NCI-H345 treated with DMSO at 0.1 percent for 48 hours (cell line): ENCODE data around the gene THAP4.
"Not testable (repeated sequence)": the region's sequence is repeated elsewhere in the genome, so short reads cannot be mapped to it uniquely, and the experiment has no call there.

Experiments
- DNase-seq: peaks from one replicate; lab custom pipeline; 2025; ENCODE audit not compliant: unreplicated experiment; lab: John Stamatoyannopoulos, UW

The THAP4 gene

DNA sequence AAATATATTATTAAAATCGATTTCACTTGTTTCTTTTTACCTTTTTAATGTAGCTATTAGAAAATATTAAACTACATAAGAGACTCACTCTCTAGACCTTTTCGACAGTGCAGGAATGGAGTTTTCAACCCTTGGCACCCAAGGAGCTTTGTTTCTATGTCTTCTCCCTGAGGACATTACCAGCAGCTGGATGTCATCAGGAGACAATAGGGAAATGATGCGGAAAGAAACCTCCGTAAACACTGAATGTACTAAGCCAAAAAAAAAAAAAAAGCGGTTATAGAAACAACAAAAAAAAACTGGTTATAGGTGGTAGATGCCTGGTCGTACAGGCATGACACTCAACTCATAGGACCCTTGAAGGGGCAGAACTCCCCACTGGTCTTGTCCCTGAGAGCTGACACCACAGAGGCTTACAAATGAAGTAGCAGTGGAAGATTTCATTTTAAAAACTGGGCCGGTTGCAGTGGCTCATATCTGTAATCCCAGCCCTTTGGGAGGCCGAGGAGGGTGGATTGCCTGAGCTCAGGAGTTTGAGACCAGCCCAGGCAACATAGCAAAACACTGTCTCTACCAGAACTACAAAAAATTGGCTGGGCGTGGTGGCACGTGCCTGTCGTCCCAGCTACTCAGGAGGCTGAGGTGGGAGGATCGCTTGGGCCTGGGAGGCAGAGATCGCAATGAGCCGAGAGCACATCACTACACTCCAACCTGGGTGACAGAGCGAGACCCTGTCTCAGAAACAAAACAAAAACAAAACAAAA, 23.8 kb downstream of the THAP4 start:
- DNase-seq: no peak

DNA sequence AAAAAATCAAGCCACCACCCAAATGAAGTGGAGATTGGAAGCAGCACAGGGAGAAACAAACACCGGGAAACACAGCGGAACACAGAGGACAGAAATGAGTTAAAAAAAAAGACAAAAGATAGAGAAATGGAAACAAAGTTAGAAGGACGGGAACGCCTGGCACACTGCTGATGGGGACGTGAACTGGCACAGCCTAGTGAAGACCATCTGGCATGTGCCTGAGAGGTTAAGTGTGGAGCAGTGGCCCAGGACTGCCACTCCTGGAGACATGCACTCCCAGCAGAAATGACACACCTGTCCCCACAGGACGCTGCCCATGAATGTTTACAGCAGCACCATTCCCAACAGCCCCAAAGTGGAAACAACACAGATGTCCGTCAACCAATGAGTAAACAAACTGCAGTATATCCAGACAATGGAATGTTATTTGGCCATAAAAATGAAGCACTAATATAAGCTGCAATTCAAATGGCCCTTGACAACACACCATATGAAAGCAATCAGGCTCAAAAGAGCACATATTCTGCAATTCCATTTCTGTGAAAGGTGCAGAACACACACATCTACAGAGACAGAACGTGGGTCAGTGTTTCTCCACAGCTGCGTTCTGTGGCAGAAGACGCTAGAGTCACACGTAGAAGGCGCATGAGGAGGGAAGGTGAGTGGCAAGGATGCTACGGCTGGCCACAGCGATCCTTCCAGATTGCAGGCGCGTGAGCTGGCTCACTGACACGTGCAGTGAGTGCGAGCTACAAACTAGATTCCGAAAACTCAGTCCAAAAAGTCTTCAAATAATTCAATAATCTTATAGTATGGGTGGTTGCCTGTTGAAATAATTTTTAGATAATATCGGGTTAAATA, 24.6 kb downstream of the THAP4 start:
- DNase-seq: no peak

DNA sequence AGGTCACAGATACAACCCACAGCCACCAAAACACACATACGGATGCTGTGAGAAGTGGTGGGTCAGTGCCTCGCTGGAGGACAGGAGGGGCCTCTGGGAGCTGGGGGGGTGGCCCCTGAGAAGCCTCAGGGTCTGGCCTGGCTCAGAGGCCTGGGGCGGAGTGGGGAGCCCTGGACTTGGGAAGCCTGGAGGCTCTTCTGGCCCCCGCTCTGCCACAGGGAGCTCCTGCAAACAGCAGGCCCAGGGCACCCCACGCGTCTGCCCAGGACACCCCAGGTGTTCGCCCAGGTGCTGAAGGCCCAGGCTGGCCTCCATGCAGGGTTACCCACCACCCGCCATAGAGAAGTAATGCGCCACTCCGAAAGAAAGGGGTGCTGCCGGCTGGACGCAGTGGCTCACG, 25.9 kb downstream of the THAP4 start:
- DNase-seq: no peak

DNA sequence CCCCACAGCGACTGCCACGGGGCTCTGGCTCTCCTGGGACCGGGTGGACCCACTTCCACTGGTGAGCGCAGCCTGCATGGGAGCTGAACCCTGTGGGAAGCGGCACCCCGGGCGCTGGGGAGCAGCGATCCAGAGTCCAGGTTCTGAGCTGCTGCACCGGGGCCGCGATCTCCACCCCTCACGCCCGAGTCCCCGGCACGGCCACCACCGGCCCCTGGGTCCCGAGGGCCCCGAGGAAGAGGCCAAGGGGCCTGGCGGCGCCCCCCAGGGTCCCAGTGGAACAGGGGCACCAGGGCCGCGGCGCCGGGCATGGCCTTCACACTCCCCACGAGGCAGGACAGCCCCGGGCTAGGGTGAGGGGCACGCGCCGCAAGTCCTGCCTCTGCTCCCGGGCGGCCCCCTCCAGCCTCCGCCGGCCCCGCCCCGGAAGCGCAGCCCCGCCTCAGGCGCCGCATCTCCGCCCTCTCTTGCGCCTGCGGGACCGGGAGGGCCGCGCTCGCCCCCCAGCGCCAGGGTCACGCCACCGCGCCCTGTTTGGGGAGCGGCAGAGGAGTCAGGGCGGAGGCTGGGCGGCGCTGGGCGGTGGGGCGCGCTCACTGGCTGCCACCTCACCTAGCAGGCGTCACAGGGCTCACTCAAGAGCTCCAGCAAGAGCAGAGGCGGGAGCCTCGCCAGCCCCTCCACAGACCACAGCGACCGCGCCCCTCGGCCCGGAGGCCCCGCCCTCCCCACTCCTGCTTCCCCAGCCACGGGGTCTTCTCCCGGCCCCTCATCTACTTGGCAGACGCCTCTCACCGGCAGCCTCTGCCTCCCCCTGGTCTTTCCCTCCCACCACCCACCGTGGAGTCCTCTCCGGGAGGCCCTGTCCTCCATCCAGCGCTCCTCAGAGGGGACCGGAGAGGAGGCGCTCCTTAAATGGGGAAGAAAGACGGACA, 26.8 kb downstream of the THAP4 start:
- DNase-seq: no peak

DNA sequence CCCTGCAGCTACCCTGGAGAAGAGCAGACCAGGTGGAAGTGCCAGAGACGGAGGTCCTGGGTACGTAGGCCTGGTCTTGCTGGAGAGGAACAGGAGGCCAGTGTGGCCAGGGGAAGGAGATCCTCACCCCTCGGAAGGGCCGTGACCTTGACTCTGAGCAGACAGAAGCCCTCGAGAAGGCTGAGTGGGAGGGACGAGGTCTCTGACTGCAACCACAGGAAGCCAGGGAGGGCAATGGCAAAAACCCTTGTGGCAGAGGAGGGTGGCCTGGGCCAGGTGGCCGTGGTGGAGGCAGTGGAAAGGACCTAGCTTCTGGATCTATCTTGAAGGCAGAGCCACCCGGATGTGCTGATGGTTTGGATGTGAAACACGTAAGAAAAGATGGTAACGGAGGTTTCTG, 28.1 kb downstream of the THAP4 start:
- no peak for DNase-seq

DNA sequence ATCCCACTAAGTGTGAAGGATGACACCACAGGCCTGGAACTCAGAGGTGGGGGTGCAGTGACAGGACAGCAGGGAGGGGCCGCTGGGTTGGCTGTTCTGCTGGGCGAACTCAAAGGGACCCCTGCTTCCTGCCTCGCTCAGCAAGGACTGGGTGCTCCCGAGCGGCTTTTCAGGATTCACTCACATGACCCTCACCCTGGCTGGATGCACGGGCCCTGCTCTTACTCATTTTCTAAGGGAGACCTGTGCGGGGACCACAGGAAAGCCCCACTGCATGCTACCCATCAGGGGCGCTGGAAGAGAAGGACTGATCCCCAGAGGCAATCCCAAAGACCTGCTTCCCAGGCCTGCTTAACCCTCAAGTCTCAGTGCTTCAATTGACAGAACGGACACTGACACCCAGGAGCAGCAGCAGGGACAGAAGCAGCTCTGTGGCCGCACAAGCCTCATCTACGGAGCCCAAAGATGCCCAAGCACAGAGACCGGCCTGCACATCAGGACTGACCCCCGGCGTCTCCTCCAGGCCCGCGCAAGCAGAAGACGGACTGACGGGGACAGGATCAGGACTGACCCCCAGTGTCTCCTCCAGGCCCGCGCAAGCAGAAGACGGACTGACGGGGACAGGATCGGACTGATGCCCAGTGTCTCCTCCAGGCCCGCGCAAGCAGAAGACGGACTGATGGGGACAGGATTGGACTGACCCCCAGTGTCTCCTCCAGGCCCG, 29.6 kb downstream of the THAP4 start:
- no peak for DNase-seq

DNA sequence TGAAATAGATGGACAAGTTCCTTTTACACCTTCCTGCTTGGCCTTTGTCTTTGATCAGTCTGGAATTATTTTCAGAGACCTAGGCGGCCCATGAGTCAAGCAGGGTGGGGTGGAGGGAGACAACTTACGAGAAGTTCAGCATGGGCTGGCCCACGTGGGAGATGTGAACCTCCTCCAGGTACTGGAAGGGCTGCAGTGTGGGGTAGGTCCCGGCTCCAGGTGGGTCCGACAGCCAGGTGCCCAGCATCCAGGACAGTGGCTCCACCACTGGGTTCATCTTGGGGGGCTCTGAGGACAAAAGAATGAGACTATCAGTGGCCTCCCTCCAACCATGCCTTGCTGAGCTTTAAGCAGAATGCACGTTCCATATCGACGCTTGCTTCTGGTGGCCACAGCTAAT, 30.8 kb downstream of the THAP4 start:
- no peak for DNase-seq

DNA sequence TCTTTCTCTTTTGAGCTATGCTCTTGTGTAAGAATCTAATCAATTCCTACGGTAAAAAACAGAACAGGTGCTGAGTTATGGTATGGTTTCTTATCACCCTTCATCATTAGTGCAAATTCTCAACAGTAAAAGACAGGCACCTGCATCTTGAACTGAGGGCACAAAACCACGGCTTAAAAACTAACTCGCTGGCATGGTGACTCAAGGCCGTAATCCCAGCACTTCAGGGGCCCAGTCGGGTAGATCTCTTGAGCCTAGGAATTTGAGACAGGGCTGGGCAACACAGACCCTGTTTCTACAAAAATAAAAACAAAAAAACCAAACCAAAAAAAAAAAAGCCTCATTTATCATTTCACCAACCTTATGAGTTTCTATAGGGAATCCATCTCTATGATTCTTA, 33.3 kb downstream of the THAP4 start:
- DNase-seq: no peak

DNA sequence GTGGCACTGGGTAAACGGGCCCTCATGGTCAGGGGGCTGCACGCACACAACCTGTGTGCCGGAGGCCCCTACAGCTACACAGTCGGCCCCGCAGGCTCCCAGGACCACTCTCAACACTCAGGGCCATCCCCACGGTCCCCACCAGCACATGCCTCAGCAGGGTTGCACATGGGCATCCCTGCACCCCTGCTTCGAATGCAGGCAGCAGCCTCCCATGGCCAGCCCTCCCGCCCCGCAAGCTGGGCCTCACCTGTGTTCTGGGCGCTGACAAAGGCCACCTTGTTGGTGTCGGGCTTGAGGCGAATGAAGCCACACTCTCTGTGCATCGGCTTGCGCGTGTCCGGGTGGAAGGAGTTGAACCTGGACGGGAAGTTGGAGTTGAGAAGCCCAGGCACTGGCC, 34.2 kb downstream of the THAP4 start:
- DNase-seq: no peak

DNA sequence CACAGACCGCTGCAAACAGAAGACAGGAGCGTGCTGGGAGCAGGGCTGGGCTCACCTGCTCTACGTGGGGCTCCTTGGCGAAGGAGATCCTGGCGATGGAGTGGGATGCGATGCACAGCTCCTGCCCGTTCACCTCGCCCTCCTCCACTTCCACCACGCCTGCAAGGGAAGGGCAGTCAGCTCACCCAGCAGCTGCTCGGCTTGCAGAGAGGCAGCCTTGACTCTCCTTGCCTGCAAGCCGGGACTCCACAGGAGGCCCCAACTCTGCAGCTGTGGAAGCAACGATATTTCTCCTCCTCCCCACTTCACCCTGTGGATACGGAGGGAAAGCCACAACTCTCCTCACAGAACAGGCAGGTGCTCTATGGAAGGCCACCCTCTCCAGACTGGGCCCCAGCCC, 35.1 kb downstream of the THAP4 start:
- no peak for DNase-seq

DNA sequence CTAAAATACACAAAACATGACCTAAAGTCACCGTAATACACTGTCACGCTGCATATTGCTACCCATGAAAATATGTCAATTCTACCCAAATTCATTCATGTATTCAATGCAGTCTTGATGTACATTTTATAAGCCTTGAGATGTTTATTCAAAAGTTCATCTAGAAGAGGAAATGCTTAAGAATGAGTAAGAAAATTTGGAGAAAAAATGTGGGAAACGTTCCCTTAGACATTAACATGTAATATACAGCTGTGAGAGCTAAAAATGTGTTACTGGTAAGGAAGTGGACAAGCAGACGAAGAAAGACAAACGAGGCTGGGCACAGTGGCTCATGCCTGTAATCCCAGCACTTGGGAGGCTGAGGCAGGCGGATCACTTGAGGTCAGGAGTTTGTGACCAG, 37.3 kb downstream of the THAP4 start:
- no peak for DNase-seq

DNA sequence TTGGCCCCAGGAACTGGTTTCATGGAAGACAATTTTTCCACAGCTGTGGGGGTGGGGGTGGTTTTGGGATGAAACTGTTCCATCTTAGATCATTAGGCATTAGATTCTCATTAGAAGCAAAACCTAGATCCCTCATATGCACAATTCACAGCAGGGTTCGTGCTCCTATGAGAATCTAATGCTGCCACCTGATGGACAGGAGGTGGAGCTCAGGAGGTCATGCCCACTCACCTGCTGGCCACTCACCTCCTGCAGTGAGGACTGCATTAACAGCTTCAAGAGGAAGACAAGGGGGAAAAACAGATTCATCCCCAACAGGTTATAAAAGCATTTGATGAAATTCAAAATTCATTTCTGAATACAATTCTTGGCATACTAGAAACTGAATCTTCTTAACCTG, 38.5 kb downstream of the THAP4 start:
- DNase-seq: no peak

DNA sequence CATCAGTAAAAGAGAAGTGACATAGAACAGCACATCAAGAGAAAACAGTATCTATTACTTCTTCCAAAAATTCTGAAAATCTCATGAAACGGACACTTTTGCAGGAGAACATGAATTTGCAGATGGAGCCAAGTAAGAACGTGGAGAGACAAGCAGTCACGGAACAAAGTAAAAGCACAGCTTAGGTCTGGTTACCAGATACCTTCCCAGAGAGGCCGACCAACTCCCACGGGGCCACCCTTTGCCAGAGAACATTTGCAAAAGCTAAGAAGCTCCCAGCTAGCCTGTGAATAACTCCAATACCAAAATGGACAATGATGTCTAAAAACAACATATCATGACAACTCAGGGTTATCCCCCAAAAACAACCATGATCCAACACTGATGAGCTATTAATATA, 38.9 kb downstream of the THAP4 start:
- DNase-seq: no peak

DNA sequence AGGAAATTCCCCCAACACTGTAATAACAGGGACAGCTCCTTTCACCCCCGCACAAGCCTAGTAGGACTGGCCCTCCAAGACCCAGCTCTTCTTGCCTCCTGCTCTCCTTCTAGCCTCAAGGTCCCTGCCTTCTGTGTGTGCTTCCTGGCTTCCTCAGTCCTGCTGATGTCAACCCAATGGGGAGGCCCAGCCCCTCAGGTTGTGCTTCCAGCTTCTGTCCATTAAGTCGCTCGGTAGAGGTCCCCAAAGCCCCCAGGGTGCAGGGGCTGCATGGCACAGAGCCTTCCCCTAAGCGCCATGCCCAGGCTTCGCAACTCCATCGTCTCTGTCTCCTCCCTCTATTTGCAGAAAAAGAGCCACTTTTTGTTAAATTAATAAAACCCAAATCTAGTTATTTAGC, 39.4 kb downstream of the THAP4 start:
- DNase-seq: no peak

DNA sequence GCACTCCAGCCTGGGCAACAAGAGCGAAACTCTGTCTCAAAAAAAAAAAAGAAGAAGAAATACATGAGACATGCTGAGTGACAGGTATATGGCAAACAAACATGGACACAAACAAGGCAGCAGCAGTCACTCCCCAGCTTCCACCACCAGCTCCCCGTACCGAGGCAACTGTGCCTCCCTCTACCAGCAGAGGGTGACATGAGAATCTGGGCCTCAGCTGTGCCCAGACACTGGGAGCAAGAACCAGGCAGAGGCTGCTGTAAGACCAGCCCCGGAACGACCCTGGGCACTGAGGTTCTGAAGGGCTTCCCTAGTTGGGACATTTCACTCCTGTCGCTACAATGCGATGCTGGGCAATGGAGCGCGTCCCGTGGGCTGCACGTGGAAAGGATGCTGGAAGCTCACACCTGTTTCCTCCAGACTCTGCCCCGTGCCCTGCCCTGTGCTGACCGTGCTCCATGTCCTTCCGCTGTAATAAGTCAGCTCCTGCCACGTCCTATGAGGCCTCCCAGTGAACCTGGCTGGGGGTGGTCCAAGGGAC, 41.3 kb downstream of the THAP4 start:
- no peak for DNase-seq

DNA sequence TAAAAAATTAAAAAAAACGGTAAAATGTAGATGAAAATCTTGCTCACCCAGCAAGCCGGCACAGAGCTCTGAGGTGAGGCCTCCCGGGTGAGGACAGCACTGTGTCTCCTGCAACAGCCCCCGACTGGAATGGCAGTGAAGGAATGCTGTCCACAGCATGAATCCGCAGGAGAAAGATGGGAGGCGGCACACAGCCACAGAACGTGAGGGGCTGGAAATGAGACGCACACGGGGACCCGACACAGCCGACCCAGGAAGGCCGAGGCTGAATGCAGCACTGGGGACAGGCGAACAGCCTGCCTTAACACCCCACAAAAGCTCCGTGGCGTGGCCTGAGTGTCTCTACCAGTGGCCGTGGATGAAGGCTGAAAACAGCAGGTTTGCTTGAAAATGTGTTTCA, 43.7 kb downstream of the THAP4 start:
- DNase-seq: no peak

DNA sequence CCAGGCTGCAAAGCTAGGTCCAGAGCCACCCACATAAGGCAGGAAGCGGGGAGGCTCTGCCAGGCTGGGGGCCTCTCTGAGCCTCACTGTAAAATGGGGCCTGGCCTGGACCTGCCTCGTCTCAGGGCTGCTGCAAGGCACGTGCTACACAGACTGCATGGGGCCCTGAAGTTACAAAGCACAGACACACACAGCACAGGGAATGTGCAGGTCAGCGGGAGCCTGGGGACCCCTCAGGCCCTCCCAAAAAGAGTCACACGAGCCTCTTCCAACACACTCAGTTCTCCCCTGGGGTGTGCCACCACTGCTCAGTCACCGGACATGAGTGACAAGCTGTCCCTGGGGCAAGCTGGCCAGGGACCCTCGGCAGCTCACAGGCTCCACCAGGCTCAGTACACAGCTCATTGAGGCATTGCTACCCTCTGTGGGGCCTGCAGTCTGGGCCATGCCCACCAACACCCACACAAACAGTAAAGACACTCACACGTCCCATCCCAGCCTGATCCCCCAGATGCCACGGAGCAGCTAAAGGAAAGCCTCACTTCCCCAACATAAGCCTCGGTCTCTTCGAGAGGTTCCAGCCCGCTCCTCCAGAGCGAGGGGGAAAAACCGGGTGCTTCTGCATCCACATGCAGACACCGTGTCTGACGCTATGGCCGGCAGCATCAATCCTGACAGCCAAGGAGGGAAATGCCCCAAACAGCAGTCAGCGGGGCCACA, 44.7 kb downstream of the THAP4 start:
- DNase-seq: no peak

DNA sequence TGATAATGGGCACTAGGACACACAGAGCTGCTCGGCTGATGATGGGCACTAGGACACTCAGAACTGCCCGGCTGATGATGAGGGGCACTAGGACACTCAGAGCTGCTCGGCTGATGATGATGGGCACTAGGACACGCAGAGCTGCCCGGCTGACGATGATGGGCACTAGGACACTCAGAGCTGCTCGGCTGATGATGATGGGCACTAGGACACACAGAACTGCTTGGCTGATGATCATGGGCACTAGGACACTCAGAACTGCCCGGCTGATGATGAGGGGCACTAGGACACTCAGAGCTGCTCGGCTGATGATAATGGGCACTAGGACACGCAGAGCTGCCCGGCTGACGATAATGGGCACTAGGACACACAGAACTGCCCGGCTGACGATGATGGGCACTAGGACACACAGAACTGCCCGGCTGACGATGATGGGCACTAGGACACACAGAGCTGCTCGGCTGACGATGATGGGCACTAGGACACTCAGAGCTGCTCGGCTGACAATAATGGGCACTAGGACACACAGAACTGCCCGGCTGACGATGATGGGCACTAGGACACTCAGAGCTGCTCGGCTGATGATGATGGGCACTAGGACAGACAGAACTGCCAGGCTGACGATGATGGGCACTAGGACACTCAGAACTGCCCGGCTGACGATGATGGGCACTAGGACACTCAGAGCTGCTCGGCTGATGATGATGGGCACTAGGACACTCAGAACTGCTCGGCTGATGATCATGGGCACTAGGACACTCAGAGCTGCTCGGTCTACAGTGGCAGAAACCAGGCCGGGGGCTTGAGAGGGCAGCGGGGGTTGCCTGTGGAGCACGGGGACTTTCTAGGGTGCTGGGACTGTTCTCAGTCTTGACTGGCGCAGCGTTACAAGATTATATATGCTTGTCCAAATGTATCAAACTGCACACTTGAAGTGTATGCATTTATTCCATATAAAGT, 46.2 kb downstream of the THAP4 start:
- DNase-seq: not testable (repeated sequence)

DNA sequence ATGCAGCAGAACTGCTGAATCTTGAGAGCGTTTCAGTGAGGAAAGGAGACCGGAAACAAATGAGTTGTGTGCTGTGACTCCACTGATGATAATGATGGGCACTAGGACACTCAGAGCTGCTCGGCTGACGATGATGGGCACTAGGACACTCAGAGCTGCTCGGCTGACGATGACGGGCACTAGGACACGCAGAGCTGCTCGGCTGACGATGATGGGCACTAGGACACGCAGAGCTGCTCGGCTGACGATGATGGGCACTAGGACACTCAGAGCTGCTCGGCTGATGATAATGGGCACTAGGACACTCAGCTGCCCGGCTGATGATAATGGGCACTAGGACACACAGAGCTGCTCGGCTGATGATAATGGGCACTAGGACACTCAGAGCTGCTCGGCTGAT, 47.1 kb downstream of the THAP4 start:
- not testable (repeated sequence) for DNase-seq
